Upper lobe of left lung (tissue), 4 donors: Measurements from ENCODE around the gene PPP1CC.

Experiments used
- POLR2AphosphoS5 ChIP-seq, 2 donors: sonication (generic); formaldehyde crosslinking; IDR thresholded peaks; one replicate each; pipeline ENCODE4 v1.5.1; 2017; ENCODE audit warnings: antibody characterized with exemption in 2 of 2
- TF ChIP-seq, protein P1 (sequence below), 6 experiments: fragments of 450-650 bp in 4 of 6; fragments of 200-600 bp in 2 of 6; sonication (generic) in 2 of 6; IDR thresholded peaks; one replicate each; pipeline ENCODE4 v1.5.1; 2016 to 2019; ENCODE audit warnings: antibody characterized with exemption in 6 of 6

DNA sequence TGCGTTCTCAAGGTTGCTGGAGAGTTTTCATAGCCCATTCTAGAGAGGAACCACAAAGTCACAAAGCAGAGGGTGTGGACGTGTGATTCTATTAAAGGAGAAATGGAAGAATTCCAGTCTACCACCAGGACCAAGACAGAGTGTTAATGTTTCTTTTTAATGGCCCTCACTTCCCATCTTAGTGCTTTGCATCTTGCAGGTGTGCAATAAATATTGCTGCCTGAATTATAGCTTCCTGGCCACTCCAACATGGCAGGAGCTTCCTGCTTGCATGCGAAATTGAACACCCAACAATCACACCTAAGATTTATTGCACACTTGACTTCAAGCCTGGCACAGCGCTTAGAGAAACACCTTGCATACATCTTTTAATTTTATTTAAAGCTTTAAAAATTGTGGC is 22.4 kb upstream of the PPP1CC start:
- TF ChIP-seq, protein P1, sequence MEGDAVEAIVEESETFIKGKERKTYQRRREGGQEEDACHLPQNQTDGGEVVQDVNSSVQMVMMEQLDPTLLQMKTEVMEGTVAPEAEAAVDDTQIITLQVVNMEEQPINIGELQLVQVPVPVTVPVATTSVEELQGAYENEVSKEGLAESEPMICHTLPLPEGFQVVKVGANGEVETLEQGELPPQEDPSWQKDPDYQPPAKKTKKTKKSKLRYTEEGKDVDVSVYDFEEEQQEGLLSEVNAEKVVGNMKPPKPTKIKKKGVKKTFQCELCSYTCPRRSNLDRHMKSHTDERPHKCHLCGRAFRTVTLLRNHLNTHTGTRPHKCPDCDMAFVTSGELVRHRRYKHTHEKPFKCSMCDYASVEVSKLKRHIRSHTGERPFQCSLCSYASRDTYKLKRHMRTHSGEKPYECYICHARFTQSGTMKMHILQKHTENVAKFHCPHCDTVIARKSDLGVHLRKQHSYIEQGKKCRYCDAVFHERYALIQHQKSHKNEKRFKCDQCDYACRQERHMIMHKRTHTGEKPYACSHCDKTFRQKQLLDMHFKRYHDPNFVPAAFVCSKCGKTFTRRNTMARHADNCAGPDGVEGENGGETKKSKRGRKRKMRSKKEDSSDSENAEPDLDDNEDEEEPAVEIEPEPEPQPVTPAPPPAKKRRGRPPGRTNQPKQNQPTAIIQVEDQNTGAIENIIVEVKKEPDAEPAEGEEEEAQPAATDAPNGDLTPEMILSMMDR (IDR thresholded peaks at IDR 0.05), result no peak
- TF ChIP-seq POLR2AphosphoS5 (IDR thresholded peaks at IDR 0.05), result no peak
